GM21367 (cell line): ENCODE measurements around the gene C20orf144.
A peak's percentile ranks its signal among the peaks of the same experiment; 100 is the strongest.

ENCODE experiments used
- ATAC-seq: cut with Tn5 transposase; IDR thresholded peaks from one replicate; pipeline ENCODE4 v1.9.1; 2021; ENCODE audit not compliant: unreplicated experiment

Gene C20orf144

GRCh38 chr20:33676121-33676520 lies 14.0 kb downstream of the C20orf144 start:
- ATAC-seq: no peak

GRCh38 chr20:33676652-33677645 lies 14.8 kb downstream of the C20orf144 start:
- ATAC-seq: no peak

GRCh38 chr20:33677991-33678702 lies 16.0 kb downstream of the C20orf144 start:
- no peak for ATAC-seq

- ATAC-seq: no peak
Measured at GRCh38 chr20:33679758-33680485, 17.8 kb downstream of the C20orf144 start.

GRCh38 chr20:33680686-33681085 lies 18.6 kb downstream of the C20orf144 start:
- ATAC-seq: no peak

- ATAC-seq: no peak
Measured at GRCh38 chr20:33681288-33681687, 19.2 kb downstream of the C20orf144 start.

- ATAC-seq: no peak
Measured at GRCh38 chr20:33681728-33682353, 19.7 kb downstream of the C20orf144 start.

GRCh38 chr20:33684533-33685327 lies 22.6 kb downstream of the C20orf144 start:
- ATAC-seq: no peak

GRCh38 chr20:33685328-33686099 lies 23.4 kb downstream of the C20orf144 start:
- peak; percentile 36 for ATAC-seq

GRCh38 chr20:33686100-33686983 lies 24.2 kb downstream of the C20orf144 start, which contains the start of gene E2F1:
E2F1 (minus strand) TSS chr20:33686385; CDS start chr20:33686264, 121 bp downstream.
- ATAC-seq: peak; percentile 67

- no peak for ATAC-seq
Measured at GRCh38 chr20:33686984-33687366, 24.8 kb downstream of the C20orf144 start.

- ATAC-seq: no peak
Measured at GRCh38 chr20:33687370-33687915, 25.3 kb downstream of the C20orf144 start.

GRCh38 chr20:33687993-33688937 lies 26.1 kb downstream of the C20orf144 start:
- ATAC-seq: no peak

- ATAC-seq: no peak
Measured at GRCh38 chr20:33688938-33689424, 26.9 kb downstream of the C20orf144 start.

GRCh38 chr20:33689493-33689892 lies 27.4 kb downstream of the C20orf144 start:
- ATAC-seq: no peak

- ATAC-seq: no peak
Measured at GRCh38 chr20:33689973-33690372, 27.8 kb downstream of the C20orf144 start.

- no peak for ATAC-seq
Measured at GRCh38 chr20:33693289-33693688, 31.2 kb downstream of the C20orf144 start.
